COR-L47 (cell line): ENCODE results near the gene SLC1A1.

ENCODE experiments used
- DNase-seq: peaks from one replicate; lab custom pipeline; 2025; lab: John Stamatoyannopoulos, UW

Gene SLC1A1

DNA sequence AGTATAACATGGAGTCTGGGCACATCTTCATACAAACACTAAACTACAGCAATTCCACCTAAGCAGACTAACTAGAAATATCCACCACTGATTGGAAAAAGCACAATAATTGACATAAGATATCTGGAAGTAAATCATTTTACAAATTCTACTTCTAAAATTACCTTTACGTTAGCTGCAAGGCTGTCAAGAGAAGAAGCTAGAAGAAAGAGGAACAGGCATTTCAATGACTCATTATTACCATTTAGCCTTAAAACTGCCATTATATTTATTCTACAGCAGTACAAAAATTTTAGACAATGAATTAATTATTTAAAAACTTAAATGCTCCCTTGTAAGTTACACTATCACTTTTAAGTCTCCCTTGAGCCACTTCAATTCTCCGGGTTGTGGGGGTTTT is 128.4 kb downstream of the SLC1A1 start:
- DNase-seq = no peak

DNA sequence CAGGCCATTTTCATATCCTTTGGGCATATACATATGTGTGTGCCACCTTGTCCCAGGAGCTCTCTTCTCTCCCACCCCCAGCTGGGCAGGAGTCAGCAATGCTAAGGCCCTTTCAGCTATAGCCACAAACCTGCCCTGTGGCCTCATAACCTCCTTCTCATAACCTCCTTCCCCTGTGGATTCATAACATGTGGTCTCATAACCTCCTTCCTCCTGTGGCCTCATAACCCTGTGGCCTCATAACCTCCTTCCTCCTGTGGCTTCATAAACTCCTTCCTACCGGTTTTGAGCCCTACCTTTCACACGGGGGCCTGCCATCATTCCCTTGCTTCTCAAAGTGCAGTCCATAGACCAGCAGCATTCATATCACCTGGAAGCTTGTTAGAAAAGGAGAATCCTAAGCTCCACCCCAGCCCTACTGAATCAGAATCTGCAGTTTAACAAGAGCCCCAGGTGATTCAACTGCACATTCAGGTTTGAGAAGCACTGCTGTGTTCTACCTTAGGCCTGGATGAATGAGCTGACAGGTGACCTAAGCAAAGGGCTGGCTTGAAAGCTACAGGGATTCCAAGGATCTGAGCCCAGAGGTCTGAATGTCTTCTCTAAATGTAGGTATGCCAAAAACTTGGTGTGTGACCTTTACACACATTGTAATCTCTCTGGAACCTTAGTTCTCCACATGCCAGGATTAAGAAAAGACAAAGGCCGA is 129.9 kb downstream of the SLC1A1 start:
- DNase-seq = no peak

DNA sequence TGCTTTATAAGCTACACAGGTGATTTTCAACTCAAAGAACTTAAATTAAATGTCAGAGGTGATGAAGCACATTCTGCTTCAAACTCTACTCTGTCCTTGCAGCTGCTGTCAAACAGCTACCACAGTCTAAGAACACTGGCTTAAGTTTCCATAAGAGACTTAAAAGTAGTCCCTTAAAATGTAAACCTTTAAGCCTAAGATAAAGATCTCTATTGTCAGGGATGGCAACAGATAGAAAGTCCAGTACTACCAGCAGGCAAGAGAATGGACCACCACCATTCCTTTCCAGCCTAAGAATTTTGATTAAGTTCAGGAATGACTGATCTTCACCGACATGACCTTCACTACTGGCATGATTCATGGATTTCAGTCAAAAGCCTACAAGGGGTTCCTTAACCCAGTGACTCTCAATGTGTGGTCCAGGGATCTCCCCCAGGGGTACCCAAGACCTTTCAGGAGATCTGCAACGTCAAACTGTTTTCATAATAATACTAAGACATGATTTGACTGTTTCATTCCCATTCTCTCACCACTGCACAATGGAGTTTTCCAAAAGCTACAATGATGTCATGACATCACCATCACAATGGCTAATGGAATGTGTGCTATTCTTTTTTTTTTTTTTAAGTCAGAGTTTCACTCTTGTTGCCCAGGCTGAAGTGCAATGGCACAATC is 130.8 kb downstream of the SLC1A1 start:
- no peak for DNase-seq

DNA sequence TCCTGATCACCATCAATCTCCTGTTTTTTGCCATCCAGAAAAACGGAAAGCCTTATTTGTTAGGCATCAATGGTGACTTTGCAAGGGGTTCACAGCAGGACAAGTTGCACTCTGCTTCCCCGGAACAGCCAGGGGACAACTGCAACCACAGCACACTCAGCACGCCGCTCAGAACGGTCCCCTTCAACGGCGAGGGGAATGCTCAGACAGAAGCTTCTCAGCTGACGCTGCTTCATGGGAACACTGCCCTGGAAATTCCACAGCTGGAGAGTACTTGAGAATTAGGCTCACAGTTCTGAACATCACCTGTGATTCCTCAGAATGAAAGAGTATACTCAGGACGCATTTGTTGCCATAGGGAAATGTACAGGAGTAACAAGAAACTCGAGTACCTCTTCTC is 131.7 kb downstream of the SLC1A1 start:
- no peak for DNase-seq

DNA sequence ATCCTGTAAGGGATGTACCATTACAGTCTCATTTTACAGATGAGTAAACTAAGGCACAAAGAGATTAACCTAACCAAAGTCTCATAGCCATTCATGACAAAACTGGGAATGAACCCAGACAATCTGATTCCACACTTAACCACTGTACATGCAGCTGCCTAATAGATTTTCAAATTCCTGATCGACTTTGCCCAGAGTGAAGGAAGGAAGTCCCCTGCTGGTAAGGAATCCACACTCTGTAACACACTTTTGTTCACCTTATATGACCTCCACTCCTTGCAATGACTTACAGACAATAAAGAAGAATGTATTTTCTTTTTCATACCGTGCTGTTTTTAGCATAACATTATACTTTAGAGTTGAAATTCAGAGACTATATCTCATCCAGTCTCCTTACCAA is 140.6 kb downstream of the SLC1A1 start:
- DNase-seq = no peak
